ENCODE data around the gene CUTC. TPM values are rescaled to one million over a fixed set of nuclear protein-coding genes. Genes with fewer than 3 reads are reported as not detected.
"Not testable (repeated sequence)": the region's sequence is repeated elsewhere in the genome, so short reads cannot be mapped to it uniquely, and the experiment has no call there.

Gene CUTC
- total RNA-seq, 1 donor from 2014 or later: 14.0 TPM

DNA sequence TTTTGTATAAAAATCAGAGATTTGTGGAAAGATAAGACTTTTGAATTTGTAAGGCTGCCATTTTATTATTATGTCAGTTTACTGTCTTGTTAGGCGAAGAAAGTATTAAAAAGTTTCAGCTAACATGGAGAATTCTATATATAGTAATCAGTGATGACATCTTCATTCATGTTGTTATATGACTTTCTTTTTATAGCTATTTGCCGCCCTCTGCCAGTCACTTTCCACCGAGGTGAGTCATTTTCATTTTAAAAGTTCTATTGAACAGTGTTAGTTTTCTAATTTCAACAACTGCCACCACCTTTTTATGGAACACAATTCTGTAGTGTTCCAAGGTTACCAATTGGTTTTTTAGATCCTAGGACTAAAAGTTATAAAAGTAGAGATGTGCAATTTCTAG is 11.8 kb downstream of the CUTC start:
- no peak for ATAC-seq

DNA sequence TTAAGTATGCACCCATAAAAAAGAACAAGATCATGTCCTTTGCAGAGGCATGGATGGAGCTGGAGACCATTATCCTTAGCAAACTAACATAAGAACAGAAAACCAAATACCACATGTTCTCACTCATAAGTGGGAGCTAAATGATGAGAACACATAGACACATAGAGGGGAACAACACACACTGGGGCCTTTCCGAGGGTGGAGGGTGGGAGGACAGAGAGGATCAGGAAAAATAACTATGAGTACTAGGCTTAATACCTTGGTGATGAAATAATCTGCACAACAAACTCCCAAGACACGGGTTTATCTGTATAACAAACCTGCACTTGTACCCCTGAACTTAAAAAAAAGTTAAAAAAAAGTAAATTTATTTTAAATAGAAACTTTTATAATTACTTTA is 14.1 kb downstream of the CUTC start:
- not testable (repeated sequence) for ATAC-seq

DNA sequence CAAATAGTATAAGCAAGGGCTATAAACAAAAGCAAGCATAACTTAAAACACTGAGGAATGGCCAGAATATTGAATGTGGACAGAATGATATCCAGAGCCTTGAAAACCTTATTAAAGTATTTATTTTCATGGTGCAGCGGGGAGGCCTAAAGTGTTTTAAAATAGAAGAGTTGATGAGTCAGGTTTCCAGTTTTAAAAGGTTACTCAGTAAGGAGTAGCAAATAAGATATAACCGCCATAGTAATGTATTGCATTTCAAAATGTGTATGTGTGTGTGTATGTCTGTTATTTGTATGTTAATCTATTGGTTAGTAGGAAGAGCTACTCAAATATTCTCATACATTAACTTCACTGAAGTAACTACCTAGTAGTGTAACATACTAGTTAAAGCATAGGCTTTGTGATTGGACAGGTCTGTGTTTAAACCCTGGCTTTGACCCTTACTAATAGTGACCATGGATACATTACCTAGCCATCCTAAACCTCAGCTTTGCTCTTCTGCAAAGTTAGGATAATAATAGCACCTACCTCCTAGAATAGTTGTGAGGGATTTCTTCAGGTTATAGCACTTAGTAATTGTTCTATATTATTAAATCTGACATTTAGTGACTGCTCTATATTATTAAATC is 16.9 kb downstream of the CUTC start:
- ATAC-seq: no peak

DNA sequence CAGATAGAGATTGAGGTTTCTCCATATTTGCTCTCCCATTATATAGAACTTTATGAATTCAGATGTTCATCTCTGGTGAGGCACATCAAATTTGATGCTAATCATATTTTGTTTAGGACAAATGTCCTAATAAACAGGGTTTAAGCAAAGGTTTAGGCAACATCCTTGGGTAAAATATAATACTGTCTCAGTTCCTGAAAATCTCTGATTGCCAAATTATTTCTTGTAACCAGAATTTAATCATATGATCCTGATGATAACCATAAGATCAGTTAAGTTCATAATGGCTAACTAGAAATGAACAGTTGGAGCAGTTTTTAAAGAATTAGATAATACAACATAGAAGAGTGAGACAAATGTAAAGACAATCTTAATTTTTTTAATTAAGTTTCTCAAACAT is 18.6 kb downstream of the CUTC start:
- ATAC-seq: no peak

DNA sequence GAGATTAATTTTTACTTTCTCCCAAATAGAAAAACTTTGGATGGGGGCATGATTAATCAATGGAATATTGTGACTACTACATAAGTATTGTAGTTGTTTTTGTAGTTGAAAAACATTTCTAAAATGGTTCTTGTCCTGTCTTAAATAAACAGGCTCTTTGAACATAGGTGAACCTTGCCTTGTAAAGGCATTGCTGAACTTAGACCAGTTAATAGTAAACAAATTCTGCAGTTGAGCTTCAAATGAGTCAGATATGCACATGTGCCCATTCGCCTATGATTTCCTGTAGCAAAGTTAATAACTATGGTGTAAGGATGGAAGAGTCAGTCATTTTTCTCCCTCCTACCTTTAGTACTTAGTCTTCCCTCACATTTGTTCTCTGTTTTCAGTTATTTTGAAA is 22.6 kb downstream of the CUTC start:
- no peak for ATAC-seq

DNA sequence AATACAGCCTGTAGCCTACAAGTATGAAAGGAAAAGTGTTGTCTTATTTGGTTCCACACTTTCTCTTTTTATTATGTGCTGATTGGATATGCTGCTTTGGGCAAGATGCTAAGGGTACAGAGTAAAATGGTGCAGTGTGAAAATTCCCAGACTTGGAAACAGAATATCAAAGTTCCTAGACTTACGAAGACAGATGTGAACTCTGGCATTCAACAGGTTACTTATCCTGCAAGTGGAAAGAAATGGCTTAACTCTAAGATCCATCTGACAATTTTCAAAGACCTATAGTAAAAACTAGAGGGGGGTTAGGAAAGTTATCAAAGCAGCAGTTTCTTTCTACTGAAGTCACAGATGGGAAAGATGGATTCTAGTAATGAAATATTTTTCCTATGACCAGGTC is 24.1 kb downstream of the CUTC start:
- ATAC-seq: no peak

DNA sequence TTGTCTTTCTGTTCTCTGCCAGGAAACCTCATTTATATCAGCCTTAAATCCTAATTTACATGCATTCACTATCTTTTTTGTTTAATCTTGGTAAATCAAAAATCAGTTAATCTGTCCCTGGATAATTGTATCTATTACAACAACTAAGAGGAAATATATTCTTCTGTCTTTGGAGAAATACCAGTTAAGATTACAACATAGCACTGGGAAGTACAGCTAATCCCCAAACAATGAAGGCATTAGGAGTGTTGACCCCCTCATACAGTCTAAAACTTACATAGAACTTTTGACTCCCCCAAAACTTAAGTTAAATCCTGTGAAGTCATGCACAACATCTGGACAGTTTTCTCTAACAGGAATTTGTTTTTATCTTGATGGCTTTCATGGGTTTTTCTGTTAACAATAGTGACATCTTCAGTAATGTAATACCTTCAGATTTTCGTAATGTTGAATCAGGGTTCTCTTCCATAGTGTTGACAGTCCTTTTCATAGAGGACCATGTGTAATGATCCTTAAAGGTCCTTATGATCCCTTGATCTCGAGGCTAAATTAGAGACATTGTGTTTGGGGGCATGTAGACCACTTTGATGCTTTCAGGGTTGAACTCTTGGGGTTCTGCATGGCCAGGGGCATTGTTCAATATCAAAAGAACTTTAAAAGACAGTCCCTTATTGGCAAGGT is 26.3 kb downstream of the CUTC start:
- no peak for ATAC-seq

DNA sequence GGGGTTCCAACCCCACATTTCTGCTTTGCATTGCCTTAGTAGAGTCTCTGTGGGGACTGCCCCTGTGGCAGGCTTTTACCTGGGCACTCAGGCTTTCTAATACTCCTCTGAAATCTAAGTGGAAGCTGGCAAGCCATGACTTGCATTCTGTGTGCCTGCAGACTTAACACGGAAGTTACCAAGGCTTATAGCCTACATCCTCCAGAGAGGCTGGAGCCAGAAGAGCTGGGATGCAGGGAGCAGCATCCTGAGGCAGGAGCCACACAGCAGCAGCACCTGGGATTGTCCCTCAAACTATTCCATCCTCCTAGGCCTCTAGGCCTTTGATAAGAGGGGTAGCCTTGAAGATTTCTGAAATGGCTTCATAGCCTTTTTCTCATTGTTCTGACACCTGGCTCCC is 28.3 kb downstream of the CUTC start:
- ATAC-seq: peak; percentile 87

DNA sequence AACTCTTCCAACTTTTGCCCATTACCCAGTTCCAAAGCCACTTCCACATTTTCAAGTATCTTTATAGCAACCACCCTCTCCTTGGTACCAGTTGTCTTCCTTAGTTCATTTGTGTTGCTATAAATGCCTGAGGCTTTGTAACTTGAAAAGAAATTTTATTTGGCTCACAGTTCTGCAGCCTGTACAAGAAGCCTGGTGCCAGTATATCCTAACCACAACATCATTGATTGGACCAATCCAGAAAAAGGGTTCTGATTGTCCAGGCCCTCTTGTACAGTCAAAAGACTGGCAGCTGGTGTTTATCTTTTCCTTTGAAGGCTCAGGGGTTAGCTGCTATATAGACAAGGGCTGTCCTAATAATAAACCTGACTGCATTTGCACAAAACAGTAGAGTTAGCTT is 29.3 kb downstream of the CUTC start:
- ATAC-seq: no peak

DNA sequence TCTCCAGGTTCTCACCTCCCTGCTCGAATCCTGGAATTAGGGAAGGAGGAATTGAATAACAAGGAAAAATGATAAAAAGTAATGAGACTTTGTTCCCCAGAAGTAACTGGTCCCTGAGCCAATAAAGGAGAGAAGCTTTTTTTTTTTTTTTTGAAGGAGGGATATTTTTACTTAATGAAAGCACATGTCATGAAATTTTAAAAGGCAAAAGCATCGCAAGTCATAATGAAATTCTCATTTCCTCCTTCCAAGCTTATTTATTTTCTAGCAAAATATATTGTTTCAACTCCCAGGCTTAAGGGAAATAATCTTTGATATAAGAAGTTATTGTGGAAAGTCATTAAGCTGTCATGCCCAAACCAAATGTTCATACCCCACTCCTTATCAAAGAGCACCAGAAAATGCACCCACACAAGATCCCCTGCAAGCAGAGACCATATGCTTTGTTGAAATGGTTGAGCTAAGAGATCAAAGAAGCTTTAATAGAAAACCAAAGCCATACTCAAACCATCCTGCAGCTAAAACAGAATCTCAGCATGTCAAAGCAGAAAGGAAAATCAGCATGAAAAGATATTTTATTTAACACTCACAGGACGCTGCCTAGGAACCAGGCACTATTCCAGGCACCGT is 33.8 kb downstream of the CUTC start:
- ATAC-seq: no peak

DNA sequence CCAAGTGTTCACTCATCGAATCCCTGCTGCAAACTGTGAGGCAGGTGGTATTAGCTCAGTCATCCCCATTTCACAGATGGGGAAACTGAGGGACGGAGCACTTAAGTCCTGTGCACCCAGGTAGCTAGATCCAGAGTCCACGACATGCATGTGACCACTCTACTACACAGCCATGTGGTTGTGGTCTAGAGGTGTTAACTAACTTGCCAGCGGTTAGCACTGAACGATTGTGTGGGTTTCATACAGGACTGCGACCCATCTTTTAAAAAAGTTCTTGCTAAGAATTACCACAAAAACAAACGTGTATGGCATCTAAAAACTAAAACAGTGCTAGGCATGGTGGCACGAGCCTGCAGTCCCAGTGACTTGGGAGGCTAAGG is 34.3 kb downstream of the CUTC start:
- no peak for ATAC-seq

DNA sequence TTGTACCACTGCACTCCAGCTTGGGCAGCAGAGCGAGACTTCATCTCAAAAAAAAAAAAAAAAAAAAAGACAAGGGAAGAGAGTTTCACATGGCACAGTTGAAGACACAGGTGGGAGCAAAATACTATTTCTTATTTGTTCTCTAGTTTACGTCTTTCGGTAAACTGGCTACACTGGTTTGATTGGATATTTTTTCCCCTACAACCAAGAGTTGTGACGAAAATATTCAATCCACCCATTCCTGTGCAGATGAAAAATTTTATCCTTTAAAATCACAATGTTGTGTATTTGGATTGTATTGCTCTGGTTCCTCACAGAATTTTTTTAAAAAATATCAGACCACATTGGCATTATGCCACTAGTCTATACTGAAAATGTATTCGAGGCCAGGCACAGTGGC is 35.9 kb downstream of the CUTC start:
- no peak for ATAC-seq

DNA sequence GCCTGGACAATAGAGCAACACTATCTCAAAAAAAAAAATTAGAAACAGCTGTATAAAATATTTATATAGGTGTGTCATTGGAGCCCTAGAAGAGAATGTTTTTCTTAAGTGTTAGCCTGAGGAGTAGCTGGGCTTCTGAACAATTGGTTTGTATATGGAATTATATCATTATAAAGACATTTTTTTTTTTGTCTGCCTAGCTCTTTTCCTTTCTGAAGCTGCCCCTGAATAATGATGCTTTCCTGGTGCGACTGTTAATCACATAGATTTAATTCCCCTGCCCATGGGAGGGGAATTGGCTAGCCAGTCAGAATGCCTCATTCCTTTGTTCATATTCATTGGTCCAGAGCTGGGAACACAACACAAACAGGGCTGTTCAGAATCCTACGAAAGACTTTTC is 36.5 kb downstream of the CUTC start:
- ATAC-seq: no peak

DNA sequence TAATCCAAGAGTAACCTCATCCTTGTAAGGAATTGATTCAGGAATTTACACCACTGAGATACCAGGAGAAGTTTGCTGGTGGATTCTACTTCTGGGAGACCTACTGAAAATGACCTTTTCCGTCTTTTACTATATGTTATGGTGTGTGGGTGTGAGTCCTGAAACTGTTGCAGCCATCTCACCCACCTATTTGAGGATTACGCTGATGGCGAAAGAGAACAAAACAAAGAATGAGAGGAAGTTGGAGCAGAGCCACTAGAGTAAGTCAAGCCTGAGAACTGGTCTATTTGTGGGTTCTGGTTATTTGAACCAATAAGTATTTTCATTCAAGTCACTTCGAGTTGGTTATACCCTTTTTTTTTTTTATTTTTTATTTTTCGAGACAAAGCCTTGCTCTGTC is 37.7 kb downstream of the CUTC start:
- no peak for ATAC-seq

DNA sequence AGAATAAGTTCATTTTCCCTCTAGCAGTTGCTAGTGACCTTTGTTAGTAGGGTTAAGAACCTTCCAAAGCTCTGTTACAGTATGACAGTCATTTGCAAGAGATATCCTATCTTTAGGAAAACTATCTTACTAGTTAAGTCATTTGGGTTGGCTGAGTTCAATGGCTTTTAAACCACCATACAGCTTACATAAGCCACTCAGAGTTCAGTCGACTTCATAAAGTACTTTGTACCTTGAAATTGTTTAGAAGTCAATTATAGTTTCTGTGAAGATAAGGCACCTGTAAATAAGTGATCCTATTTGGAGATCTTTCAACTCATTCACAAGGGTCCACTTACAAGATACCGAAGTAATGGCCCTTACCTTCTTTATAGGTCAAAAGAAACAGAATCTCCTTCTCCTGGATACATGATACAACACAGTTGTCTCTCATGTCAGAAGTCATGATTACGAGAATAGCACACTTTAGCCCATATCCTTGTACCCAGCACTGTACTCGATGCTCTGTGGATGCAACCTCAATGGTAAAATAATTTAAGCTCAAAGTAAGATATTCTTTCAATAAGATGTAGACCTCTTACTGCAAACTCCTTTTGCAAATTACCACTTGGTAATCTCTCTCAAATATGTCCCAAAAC is 38.5 kb downstream of the CUTC start:
- no peak for ATAC-seq

DNA sequence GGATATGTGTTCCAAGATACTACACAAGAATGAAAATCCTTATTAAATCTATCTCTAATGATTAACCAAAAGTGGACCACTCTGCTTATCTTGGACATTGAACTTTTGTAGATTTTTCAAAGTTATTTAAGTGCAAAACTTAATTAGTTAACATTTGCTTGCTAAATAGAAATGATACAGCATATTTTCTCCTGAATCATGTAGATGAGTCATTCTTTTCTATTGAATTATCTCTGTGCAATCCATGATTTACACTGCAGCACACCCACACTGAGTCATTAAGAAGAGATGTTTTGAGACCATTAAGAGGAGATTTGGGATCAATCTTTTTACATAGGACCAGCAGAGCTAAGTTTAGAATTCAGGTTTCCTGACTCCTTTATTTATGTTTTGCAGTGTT is 43.8 kb downstream of the CUTC start:
- ATAC-seq: peak; percentile 88

DNA sequence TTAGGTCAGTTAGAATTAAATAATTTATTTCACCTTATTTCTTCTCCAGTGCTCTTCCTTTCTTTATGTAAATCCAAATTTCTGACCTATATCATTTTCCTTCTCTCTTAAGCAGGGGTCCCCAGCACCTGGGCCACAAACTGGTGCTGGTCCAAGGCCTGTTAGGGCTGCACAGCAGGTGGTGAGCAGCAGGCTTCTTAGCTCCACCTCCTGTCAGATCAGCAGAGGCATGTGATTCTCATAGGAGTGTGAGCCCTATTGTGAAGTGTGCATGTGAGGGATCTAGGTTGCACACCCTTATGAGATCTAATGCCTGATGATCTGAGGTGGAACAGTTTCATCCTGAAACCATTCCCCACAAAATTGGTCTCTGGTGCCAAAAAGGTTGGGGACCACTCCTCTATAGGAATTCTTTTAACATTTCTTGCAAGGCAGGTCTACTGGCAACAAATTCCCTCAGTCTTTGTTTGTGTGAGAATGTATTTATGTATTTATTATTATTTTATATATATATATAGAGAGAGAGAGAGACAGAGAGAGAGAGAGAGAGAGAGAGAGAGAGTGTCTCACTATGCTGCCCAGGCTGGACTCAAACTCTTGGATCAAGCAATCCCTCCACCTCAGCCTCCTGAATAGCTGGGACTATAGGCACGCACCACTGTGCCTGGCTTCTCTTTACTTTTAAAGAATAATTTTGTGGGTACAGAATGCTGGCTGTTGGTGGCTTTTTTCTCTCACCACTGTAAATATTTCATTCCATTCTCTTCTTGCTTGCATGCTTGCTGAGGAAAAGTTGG is 46.1 kb downstream of the CUTC start:
- peak; percentile 50 for ATAC-seq

DNA sequence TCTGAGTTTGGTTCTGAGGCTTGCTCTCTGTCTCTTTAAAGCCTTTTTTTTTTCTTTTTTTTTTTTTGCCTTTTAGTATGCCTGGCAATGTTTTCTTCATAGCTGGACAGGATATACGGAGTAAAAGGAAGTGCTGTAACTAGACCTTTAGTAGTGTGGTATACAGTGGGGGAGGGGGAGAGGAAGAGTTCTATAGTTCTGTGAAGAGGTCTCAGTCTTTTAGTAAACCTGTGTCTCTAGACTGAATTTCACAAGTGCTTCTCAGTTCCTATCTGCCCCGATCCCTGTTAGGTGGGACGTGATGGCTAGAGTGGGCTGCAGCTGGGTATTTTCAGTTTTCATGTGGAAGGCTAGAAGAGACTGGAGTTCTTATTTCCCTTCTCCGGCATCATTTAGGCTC is 47.3 kb downstream of the CUTC start:
- ATAC-seq: peak; percentile 31

DNA sequence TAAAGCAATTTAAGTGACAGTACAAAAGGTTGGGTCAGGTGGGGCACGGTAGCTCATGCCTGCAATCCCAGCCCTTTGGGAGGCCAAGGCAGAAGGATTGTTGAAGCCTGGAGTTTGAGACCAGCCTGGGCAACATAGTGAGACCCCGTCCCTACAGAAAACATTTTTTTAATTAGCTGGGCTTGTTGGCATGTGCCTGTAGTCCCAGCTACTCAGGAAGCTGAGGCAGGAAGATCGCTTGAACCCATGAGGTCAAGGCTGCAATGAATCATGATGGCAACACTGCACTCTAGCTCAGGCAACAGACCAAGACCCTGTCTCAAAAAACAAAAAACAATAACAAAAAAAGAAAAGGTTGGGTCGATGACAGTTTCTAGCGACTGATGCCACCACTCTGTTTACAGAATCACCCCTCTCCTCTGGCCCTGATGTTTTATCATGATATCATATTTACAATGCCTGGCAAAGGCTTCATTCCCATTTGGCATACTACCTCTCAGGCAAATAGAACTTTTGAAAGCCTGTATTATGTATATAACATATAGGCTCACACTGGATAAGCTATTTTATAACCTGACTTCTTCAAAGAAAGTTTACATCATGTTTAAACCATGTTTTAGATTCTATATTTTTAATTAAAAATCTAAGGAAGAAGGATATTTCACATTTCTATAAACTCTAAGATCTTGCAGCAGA is 49.8 kb downstream of the CUTC start:
- no peak for ATAC-seq

DNA sequence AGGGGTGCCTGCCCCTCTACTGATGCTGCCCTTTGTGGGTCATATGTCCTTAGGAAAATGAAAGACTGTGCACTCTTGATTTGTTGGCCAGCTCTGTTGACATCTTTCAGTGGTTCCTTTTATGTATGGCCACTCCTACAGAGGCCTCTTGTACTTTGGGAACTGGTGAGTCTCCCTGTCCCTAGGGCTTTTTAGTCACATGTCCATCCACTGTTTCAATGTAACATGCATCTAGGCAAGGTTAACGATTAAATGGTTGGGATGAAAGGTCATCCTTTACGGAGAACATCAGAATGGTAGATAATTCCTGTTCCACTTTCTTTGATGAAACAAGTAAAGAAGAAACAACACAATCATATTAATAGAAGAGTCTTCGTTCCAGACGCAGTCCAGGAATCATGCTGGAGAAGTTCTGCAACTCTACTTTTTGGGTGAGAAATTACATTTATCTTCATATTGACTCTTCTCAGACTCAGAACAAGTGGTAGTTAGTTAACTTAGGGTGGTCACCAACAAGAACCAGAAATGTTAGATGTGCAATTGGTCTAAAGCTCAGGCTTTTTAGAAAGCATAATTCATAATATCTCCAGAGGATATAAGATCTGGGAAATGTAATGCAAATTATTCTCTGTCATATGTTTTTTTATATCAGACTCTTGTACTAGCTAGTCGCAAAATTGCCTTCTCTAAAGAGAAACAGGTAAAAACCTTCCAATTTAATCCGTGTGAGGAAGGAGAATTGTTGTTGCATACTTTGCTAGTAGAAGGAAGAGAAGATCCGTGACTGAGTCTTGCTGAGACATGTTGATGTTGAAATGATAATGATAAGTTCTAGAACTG is 50.6 kb downstream of the CUTC start, which contains the start of gene ABCC2:
Gene ABCC2 (plus strand): TSS at position 194 of the 840 bp plus-strand sequence. CDS start 205 bp downstream, at position 399.
- ATAC-seq: no peak

DNA sequence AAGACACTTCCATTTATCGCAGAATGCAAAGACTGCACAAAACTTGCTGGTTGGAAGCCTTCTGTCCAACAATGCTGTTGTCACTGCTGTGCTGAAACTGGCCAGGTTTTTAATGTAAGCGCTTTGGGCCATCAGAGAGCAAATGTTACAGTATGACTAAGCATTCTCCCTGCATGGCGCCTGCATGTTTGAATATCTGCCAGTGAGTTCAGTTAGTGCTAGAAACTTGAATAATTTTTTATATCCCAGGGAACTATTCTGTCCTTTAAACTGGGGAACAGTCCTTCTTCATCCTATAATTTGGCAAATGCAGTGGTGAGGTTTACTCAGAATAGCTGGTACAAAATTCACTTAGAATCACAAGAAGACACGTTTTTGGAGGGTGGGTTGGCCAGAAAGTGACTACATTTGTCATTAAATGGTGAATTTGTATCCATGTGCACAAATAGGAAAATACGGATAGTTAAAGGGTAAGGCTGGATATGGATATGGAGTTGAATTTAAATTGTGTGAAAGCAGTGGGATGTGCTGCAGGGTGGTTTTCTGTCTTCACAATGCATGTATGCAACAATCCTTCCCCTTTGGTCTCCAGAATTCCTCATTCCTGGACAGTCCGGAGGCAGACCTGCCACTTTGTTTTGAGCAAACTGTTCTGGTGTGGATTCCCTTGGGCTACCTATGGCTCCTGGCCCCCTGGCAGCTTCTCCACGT is 52.1 kb downstream of the CUTC start:
- no peak for ATAC-seq
